HG03354 (cell line): ENCODE results near the gene SIK2.

Experiments used
- ATAC-seq: cut with Tn5 transposase; IDR thresholded peaks from one replicate; pipeline ENCODE4 v1.9.1; 2021; ENCODE audit warnings: mild to moderate bottlenecking; ENCODE audit not compliant: unreplicated experiment, poor library complexity, severe bottlenecking

SIK2 gene

DNA sequence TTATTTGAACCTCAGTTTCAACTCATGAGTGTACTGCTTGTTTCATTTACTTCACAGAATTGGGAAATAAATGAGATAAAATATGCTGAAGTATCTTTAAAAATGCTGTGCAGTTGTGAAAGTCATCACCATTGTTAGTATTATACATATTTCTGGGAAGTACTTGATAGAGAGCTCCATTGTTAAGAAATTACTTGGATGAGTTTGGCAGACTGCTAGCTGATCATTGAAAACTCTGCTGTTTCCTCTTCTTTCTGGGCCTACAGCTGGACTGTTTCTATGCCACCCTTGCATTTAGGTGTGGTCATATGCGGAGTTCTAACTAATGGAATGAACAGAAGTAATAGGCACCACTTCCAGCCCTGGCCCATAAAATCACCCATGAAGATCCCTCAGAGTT, 10.0 kb downstream of the SIK2 start:
- ATAC-seq: no peak

GRCh38 chr11:111617286-111617685, 15.0 kb downstream of the SIK2 start:
- ATAC-seq: no peak

DNA sequence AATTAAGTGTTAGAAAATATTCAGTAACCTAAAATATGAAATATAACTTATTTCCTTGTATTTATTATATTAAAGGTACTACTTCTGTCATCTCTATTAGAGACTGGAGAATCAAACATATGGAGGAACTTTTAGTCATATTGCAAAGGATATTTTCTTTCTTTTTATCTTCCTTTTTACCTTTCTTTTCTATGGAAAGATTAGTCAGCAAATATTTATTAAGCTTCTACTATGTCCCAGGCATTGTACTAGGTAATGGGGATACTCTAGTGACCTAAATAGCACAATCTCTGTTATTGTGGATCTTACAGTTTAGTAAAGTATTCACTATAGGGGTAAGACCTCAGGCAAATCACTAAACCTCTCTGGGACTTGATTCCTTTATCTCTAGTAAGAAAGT, 18.3 kb downstream of the SIK2 start:
- ATAC-seq: no peak

- no peak for ATAC-seq
Measured at GRCh38 chr11:111623527-111624030, 21.3 kb downstream of the SIK2 start.

DNA sequence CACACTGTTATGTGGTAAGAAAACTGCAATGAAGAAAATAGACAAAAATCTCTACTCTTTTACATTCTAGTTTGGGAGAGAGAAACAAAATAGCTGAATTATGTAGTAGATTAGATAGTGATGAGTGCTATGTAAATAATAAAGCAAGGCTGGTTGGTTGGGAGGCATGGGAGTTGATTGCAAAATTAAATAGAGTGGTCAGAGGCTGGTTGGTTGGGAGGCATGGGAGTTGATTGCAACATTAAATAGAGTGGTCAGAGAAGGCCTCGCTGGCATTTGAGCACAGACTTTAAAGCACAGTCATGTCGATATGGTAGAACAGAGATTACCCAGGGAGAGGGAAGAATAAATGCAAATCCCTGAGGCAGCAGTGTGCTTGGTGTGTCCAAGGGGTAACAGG, 22.4 kb downstream of the SIK2 start:
- ATAC-seq: no peak

DNA sequence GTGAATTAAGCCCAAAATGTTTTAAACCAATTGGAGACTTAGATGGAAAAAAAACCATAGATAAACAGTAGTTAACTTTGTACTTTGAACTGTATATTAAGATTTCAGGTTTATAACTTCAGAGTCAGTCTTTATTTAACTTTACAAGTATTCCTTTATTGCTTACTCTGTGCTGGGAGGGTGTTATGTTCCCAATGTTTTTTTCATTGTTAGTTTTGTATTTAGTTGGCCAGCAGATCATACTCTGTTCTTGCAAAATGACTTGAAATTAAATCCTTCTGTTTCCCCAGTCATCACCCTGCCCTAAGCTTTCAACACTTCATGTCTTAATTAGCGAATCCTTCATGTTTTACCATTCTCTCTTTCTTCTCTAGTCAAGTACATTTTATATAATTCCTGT, 25.3 kb downstream of the SIK2 start:
- ATAC-seq: no peak

- ATAC-seq: no peak
Measured at GRCh38 chr11:111629499-111629898, 27.2 kb downstream of the SIK2 start.

DNA sequence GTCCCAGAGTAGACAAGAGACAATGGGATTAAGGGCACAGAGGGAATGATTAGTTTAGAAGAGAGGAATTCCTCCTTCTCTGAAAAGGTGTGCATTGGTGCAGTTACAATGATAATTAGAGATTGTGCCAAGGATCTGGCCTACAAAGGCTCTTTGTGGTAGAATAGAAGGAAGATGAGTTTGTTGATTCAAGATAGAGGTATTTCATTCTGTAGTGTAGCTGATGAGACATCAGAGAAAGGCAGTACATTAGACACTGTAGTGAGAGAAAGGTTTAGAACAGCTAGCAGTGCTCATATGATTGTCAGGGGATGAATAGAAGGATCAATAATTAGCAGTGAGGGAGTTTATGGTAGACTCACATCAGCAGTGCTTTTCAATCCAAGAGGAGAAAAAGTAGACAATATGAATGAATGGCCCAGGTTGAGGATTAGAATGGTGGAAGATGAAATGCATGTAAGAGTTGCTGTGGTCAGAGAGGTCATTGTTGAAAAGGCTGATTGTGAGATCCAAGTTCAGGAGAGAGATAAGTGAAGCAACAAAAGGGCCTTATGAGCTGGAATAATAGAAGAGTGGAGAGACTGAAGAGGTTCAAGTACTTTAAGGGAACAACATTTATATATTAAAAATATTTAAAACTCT, 28.9 kb downstream of the SIK2 start:
- ATAC-seq: peak; percentile 27

DNA sequence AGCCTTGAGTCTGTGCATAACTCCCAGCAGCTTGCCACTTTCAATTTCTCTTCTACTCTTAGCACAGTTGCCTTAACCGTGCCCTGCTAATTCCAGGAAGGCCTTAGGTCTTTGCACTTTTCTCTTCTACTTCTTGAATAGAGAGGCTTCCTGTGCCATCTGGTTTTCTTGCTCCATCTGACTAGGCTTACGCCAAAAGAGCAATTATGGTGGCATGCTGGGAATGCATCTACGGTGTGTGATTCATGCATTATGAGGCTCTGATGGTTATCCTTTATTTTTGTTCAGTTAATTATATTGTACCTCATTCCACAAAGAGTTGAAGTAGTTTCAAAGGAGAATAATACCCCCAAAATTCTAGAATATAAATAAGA, 29.4 kb downstream of the SIK2 start:
- ATAC-seq: peak; percentile 58

GRCh38 chr11:111632516-111633220, 30.4 kb downstream of the SIK2 start:
- ATAC-seq: no peak

DNA sequence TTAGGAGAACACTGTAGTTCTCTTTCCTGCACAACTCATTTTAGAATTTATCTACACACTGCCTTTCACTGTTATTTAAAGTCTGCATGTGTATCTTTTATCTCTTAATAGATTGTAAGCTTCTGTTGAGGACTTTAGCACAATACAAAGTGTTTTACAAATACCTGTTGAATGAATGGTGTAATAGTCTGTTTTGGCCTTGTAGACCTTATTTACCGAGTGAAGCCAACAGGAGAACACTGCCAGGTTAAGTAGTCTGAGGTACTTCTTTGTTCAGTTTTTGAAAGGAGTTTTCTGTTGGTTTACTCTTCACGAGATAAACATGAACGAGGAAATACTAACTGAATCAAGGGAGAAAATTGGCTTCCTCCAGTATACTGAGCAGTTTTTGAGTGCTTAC, 31.0 kb downstream of the SIK2 start:
- no peak for ATAC-seq

DNA sequence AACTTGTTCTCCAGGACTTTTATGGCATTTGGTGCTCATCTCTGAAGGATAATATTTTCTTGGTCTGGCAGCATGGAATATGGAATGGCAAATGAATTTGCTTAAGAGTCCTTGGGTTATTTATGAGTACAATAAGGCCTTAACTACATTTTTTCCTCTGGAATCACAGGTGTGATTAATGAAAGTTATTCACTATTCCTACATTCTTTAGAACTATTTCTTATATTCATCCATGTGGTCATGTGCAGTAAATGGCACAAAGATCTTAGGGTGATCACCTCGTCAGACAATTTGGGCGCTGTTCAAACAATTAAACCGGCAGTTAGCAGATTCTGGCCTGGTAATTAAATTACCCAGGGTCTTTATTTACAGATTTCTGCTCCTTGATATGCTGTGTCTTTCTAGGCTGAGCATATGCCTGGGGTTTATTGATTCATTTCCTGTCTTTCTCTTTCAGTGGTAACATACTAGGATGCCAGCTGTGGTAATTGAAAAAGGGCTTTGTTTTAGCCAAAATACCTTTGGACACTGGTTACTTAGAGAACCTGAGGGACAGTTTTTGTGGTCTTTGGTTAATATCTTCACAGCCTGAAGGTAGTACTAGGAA, 31.6 kb downstream of the SIK2 start:
- ATAC-seq: peak; percentile 45

DNA sequence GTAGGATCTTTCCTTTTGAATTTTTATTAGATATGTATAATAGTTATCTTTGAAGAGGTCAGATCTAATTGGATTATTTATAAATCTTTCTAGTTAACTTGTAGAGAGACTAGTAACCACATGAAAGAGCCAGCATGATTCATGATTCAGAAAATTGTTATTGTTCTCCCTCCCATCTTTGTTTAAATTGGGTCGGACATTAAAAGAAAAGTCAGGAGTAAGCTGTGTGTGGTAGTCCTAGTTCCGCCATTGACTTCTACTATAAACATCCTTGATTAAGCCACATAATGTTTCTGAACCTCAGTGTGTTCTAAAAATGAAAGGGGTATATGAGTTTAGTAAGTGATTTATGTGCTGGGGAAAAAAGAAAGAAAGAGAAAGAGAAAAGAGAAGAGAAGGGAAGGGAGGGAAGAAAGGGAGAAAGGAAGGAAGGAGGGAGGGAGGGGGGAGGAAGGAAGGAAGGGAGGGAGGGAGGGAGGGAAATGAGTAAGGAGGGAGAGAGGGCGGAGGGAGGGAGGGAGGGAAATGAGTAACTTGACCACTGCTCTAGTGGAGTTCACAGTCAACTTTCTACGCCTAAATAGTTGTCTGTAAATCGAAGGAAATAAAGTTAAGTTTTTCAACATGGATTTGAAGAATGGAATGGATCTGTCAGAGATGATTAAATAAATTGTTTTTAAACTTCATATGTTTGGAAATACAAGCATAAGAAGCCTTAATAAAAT, 32.9 kb downstream of the SIK2 start:
- ATAC-seq: no peak

DNA sequence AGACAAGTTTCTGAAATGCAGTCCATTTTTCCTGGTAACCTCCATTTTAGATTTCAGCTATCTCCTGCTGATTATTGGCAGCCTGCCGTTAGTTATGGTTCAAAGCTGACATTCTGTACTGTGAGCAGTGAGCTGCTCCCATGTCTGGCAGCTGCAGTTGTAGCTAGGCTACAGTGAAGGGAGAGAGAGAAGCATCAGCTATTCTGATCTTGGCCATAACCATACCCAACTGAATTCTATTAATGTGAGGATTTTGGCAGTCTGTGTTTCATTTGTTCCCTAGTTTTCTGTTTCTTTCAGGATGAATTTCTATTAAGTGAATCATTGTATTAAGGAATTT, 33.4 kb downstream of the SIK2 start:
- ATAC-seq: no peak

- ATAC-seq: no peak
Measured at GRCh38 chr11:111637885-111638284, 35.6 kb downstream of the SIK2 start.

DNA sequence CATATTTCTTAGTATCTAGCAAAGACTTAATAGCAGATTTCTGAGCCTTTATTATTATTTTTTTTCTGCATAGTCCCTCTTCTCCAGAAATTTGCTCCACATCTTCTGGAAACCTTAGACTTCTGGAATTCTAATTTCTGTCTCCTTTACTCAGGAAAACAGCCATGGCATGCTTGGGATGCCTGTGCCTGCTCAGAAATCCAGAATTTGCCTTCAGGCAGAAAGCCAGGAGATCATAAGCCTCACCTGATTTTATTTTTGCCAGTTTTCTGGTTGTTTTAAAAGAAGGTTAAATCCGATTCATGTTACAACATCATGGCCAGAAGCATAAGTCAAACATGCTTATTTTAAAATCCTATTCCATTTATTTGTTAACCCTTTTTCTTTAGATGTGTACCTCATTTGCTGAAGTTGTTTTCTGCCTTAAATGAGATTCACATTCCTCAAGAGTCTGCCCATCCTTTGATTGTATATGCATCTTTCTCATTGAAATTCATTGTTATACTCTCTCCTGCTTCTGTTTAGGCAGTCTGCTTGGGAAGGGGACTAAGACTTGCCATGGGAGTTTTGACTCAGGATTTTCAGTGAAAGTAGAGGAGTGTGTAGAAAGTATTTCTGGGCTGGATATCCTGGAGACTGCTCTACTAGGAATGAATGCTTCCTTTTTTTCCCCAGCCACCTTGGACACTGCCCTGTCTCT, 37.1 kb downstream of the SIK2 start:
- ATAC-seq: no peak

DNA sequence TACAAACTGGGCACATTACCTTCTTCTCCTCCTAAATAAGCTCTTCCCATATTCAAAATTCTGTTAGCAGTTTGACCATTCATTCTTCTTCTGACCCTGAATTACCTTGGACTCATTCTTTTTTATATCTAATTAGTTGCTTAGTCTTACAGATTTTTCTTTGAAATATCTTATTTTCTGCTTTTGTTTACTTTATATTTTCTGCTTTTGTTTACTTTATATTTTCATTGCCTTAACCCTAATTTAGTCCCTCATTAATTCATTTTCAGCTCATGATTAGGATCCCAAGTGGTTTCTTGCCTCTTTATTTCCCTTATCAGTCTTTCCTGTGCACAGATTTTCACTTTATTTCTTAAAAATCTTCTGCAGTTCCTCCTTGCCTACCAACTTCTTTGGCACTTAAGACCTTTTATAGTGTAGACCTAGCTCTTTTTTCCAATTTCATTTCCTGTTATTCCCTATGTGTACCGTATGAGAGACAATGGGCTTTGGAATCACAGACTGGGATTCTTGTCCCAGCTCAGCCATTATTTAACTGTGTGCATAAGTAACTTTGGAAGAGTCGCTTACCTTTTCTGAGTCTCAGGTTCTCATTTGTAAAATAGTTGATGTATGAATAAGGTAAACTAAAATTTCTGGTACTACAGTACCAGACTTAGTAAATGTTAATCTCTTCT, 39.2 kb downstream of the SIK2 start:
- ATAC-seq: no peak

DNA sequence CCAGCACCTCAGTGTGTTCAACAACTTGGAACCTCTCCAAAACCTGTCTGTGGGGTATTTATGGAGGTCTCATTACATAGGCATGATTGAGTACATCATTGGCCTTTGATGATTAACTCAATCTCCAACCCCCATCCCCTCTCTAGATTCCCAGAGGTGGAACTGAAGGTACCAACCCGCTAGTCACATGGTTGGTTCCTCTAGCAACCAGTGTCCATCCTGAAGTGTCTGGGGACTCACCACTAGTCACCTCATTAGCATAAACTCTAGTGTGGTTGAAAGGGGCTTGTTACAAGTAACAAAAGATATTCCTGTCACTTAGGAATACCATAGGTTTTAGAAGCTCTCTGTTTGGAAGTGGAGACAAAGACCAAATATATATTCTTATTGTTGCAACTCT, 40.3 kb downstream of the SIK2 start:
- ATAC-seq: no peak

DNA sequence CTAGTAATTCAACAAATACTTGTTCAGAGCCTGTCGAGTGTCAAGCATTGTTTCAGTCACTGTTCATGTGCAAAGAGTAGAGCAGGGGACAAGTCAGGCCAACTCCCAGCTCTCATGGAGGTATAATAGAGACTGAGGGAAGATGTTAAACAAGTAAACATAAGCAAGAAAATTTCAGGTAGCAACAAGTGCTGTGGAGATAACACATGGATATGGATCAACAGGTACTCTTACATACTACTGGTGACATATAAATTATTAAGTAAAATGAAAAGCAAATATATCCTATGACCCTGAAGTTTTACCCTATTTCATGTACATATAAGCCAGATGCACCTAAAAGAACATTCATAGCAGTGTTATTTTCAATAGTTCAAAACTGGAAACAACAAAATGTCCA, 42.7 kb downstream of the SIK2 start:
- no peak for ATAC-seq
